Tibial artery (tissue), 4 donors: ENCODE results near the gene RBM19.

Experiments used
- DNase-seq, 2 donors: peaks; one replicate each; pipeline ENCODE4 v3.0.0-alpha.2; 2019
- H3K27ac ChIP-seq, 2 donors: fragments of 200-600 bp; sonication (generic) in 1 of 2; 1 replicate in 1 of 2; 2 replicates in 1 of 2; pipeline ENCODE4 v1.5.1; 2018 to 2019; ENCODE audit warnings: mild to moderate bottlenecking in 1 of 2
- H3K27me3 ChIP-seq, 2 donors: fragments of 200-600 bp; sonication (generic) in 1 of 2; one replicate each; pipeline versions ENCODE4 v1.5.1 to v1.6.0; 2016 to 2019
- H3K36me3 ChIP-seq, 3 donors: fragments of 200-600 bp; sonication (generic) in 2 of 3; one replicate each; pipeline ENCODE4 v1.5.1; 2016 to 2019; ENCODE audit warnings: mild to moderate bottlenecking in 2 of 3
- H3K4me1 ChIP-seq, 4 donors: fragments of 200-600 bp; sonication (generic) in 2 of 4; 1 replicate in 3 of 4; 2 replicates in 1 of 4; pipeline ENCODE4 v1.5.1; 2016 to 2019
- H3K4me3 ChIP-seq, 2 donors: fragments of 200-600 bp; sonication (generic) in 1 of 2; 1 replicate in 1 of 2; 2 replicates in 1 of 2; pipeline ENCODE4 v1.5.1; 2018 to 2019; ENCODE audit warnings: mild to moderate bottlenecking in 2 of 2
- H3K9me3 ChIP-seq, 3 donors: fragments of 200-600 bp; sonication (generic) in 1 of 3; one replicate each; pipeline ENCODE4 v1.5.1; 2016 to 2019
- intact Hi-C: fragments of 100-400 bp; cut with DNase I; formaldehyde crosslinking; loops from one replicate; pipeline ENCODE4 v1.15.0; 2023; ENCODE audit warnings: low total_unique reads
- TF ChIP-seq, protein P1 (sequence below), 2 experiments: fragments of 200-600 bp in 1 of 2; fragments of 450-650 bp in 1 of 2; IDR thresholded peaks; one replicate each; pipeline ENCODE4 v1.5.1; 2017 to 2019; ENCODE audit warnings: antibody characterized with exemption in 2 of 2, mild to moderate bottlenecking in 1 of 2, moderate library complexity in 1 of 2

Gene RBM19

DNA sequence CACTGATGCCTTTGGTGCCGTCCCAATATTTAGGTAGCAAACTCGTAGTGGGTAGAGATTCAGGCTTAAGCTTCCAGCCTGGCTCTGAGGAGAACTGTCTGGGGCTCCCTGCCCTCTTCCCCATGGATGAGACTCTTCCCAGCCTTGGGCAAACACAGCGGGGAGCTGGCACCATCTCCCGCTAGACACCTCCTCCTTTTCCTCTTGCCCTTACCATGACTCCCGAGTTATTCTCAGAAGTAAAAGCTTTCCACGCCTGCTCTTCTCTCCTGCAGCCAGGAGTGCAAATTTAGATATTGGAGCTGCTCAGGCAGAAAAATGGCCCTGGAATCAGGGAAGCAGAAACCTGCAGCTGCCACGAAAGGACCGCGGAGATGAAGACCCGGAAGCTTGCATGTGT, 45.6 kb upstream of the RBM19 start:
- Histone ChIP-seq H3K27me3 (peaks cover 0 to 5% of the 10 kb centered on the region in 2 donors), H3K9me3 (no peaks in the 10 kb centered on the region), H3K4me1 (no peaks in the 10 kb centered on the region), H3K4me3 (no peak overlapping the region), H3K36me3 (no peaks in the 10 kb centered on the region), H3K27ac (no peak overlapping the region)
- TF ChIP-seq, protein P1, sequence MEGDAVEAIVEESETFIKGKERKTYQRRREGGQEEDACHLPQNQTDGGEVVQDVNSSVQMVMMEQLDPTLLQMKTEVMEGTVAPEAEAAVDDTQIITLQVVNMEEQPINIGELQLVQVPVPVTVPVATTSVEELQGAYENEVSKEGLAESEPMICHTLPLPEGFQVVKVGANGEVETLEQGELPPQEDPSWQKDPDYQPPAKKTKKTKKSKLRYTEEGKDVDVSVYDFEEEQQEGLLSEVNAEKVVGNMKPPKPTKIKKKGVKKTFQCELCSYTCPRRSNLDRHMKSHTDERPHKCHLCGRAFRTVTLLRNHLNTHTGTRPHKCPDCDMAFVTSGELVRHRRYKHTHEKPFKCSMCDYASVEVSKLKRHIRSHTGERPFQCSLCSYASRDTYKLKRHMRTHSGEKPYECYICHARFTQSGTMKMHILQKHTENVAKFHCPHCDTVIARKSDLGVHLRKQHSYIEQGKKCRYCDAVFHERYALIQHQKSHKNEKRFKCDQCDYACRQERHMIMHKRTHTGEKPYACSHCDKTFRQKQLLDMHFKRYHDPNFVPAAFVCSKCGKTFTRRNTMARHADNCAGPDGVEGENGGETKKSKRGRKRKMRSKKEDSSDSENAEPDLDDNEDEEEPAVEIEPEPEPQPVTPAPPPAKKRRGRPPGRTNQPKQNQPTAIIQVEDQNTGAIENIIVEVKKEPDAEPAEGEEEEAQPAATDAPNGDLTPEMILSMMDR (IDR thresholded peaks at IDR 0.05): no peak
- DNase-seq: no peak
- intact Hi-C loops: no loop called here

DNA sequence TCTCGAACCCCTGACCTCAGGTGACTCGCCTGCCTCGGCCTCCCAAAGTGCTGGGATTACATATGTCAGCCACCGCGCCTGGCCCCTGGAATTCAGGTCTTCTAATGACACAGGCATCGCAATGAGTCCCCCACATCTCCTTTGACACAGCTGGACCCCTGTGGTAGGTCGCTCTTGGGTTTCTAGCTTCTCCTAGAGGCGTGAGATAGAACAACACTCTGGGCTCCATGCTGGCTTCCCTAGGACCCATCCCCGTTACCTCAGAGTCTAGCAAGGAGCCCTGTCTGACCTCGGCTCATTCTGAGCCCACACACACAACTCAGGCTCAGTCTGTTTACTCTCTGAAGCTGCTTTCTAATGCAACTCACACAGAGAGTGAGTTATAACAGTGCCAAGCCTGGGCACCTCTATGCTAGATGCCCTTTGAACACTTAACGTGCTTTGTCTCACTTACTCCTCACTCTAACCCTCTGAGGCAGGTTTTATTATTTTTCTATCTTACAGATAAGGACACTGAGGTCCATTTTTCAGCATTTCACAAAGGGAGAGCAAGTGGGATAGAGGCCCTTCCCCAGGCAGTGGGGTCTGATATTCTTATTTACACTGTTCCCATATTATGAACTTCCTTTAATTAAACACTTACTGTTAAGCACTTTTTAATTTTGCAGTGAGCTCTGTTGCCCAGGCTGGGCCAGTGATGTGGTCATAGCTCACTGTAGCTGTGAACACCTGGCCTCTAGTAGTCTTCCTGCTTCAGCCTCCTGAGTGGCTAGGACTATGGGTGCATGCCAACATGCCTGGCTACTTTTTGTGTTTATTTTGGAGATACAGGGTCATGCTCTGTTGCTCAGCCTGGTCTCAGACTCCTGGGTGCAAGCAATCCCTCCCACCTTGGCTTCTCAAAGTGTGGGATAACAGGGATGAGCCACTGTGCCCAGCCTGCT, 40.6 kb upstream of the RBM19 start:
- H3K27me3 ChIP-seq: peaks cover 0 to 23% of the 10 kb centered on the region in 2 donors
- H3K36me3 ChIP-seq: no peaks in the 10 kb centered on the region
- H3K4me1 ChIP-seq: no peaks in the 10 kb centered on the region
- DNase-seq: no peak
- H3K27ac ChIP-seq: no peak overlapping the region
- H3K4me3 ChIP-seq: no peak overlapping the region
- TF ChIP-seq, protein P1 (IDR thresholded peaks at IDR 0.05): no peak
- H3K9me3 ChIP-seq: no peaks in the 10 kb centered on the region
- intact Hi-C loops: no loop called here

DNA sequence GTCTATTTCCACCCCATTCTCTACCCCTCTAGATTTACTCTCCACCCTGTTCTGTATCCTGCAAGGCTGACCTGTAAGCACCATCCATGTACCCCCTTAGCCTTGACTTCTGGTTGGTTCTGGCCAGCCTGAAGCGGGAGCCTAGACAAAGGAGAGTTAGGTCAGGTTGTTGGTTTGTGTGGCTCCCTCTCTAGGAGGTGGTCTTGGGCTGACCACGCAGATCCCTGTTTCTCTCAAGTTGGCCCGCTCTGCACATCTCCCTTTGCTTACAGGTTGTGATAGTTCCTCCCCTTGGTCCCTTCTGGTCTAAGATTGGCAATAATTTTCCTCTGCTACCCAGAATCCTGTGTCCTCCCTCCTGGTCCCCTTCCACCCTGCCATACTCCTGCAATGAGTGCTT, 38.3 kb upstream of the RBM19 start:
- H3K27ac ChIP-seq: no peak overlapping the region
- H3K36me3 ChIP-seq: no peaks in the 10 kb centered on the region
- TF ChIP-seq, protein P1 (IDR thresholded peaks at IDR 0.05): no peak
- no peaks in the 10 kb centered on the region for H3K9me3 ChIP-seq
- H3K4me1 ChIP-seq: no peaks in the 10 kb centered on the region
- H3K27me3 ChIP-seq: peaks cover 0 to 17% of the 10 kb centered on the region in 2 donors
- intact Hi-C loops: no loop called here
- no peak overlapping the region for H3K4me3 ChIP-seq
- no peak for DNase-seq

DNA sequence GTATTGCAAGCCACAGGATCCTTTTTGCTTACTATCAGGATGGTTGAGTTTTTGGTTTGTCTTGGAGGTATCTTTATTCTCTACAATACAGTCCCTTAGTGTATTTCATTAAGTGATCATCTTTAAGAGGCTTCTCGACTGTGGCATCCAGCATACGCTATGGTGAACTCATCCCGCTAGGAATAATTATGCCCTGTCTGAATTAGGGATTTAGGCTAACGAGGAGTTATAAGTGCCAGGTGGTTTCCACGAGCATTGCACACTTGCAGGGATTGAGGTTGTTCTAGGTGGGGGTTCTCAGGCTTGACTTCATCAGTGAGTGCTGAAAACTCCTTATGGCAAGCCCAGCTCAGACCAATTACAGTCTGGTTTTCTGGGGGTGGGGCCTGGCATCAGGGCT, 37.2 kb upstream of the RBM19 start:
- H3K9me3 ChIP-seq: no peaks in the 10 kb centered on the region
- no peak overlapping the region for H3K27ac ChIP-seq
- H3K4me3 ChIP-seq: no peak overlapping the region
- no peaks in the 10 kb centered on the region for H3K4me1 ChIP-seq
- no peak for DNase-seq
- intact Hi-C loops: no loop called here
- H3K36me3 ChIP-seq: no peaks in the 10 kb centered on the region
- TF ChIP-seq, protein P1 (IDR thresholded peaks at IDR 0.05): no peak
- peaks cover 0 to 28% of the 10 kb centered on the region in 2 donors for H3K27me3 ChIP-seq

DNA sequence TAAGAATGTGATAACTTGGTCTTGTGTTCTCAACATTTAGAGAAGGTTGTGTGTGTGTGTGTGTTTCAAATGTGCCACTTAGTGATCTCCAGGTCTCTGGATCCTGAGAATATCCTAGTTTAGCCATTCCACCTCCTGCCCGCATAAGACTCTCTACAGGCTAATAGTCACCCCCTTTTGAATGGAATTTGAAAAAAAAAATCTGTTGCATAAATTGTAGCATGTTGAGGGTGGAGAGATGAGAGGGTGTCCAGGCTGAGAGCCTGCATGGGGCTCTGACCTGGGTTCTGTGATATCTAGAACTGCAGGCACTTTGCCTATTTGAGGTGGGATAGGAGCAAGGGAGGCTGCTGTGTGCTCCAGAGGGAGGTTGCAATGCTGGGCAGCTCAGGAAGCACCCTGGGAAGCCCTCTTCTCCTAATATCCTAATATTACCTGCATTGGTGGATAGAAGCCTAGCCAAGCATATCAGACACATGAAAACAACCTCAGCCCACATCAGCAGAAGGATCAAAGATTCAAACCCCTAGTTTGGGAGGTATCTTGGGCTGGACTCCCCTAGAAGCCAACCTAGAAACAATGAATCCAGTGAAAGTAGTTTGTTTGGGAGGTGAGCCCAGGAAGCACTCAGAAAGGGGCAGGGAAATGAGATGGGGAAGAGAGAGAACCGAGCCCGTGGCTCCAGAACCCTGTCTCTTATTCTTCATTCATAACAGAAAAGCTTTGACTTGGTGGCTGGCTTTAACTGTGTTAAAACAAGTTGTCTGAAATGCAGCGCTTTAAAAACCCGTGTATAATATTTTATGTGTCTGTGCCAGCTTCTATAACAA, 35.6 kb upstream of the RBM19 start:
- peaks cover 0 to 39% of the 10 kb centered on the region in 2 donors for H3K27me3 ChIP-seq
- intact Hi-C loops: no loop called here
- TF ChIP-seq, protein P1 (IDR thresholded peaks at IDR 0.05): no peak

More for the DNA sequence above, 35.6 kb upstream of the RBM19 start:
- DNase-seq: no peak
- Histone ChIP-seq H3K27ac (no peak overlapping the region), H3K4me1 (no peaks in the 10 kb centered on the region), H3K4me3 (no peak overlapping the region), H3K9me3 (no peaks in the 10 kb centered on the region), H3K36me3 (no peaks in the 10 kb centered on the region)
